ENCODE data around the gene COMT.

GRCh38 chr22:19970031-19970478, 28.5 kb downstream of the COMT start:
- TF ChIP-seq EZH2 (IDR thresholded peaks at IDR 0.05; ENCODE audit: insufficient read depth, poor library complexity, severe bottlenecking), result no peak
- TF ChIP-seq EZH2phosphoT487 (IDR thresholded peaks at IDR 0.05; ENCODE audit: insufficient read depth, low read depth), result no peak
